GM23338 (cell line): Measurements from ENCODE around the gene TFF2. TPM values are rescaled to one million over a fixed set of nuclear protein-coding genes. Genes with fewer than 3 reads are reported as not detected.

Experiments
- ATAC-seq: fragments of 200-7000 bp; cut with Tn5 transposase; 3 replicates; pipeline ENCODE4 v1.9.1; 2020
- DNase-seq: peaks from one replicate; pipeline ENCODE4 v3.0.0-alpha.2; 2015; ENCODE audit warnings: low spot score
- H2AFZ ChIP-seq: fragments of 200-600 bp; sonication (generic); 2 replicates; pipeline ENCODE4 v1.8.0; 2016; ENCODE audit warnings: antibody characterized with exemption, mild to moderate bottlenecking, moderate library complexity
- H3F3A ChIP-seq: fragments of 200-600 bp; sonication (generic); replicated peaks from 2 replicates; pipeline ENCODE4 v1.8.0; 2017; ENCODE audit warnings: antibody characterized with exemption, mixed run types, low read depth
- H3K27ac ChIP-seq: fragments of 200-600 bp; sonication (generic); 2 replicates; pipeline ENCODE4 v1.6.1; 2016; ENCODE audit warnings: low read depth
- H3K27me3 ChIP-seq: fragments of 200-600 bp; sonication (generic); 2 replicates; pipeline ENCODE4 v1.8.0; 2016; ENCODE audit warnings: mild to moderate bottlenecking, mixed run types, moderate library complexity; ENCODE audit not compliant: insufficient read depth
- H3K36me3 ChIP-seq: fragments of 200-600 bp; sonication (generic); 2 replicates; pipeline ENCODE4 v1.8.0; 2016; ENCODE audit warnings: mild to moderate bottlenecking; ENCODE audit not compliant: insufficient read depth
- H3K4me1 ChIP-seq: fragments of 200-600 bp; sonication (generic); 2 replicates; pipeline ENCODE4 v1.8.0; 2016; ENCODE audit warnings: mild to moderate bottlenecking, moderate library complexity; ENCODE audit not compliant: insufficient read depth
- H3K4me2 ChIP-seq: fragments of 200-600 bp; sonication (generic); 2 replicates; pipeline ENCODE4 v1.7.1; 2017; ENCODE audit warnings: mixed run types
- H3K4me3 ChIP-seq: fragments of 200-600 bp; sonication (generic); 2 replicates; pipeline ENCODE4 v1.6.1; 2016; ENCODE audit warnings: mixed run types
- H3K79me2 ChIP-seq: fragments of 200-600 bp; sonication (generic); replicated peaks from 2 replicates; pipeline ENCODE4 v1.8.0; 2017; ENCODE audit warnings: mild to moderate bottlenecking; ENCODE audit not compliant: insufficient read depth
- H3K9me2 ChIP-seq: fragments of 200-600 bp; sonication (generic); 2 replicates; pipeline ENCODE4 v1.8.0; 2017; ENCODE audit not compliant: insufficient read depth
- H4K20me1 ChIP-seq: fragments of 200-600 bp; sonication (generic); replicated peaks from 2 replicates; pipeline ENCODE4 v1.8.0; 2017; ENCODE audit warnings: mild to moderate bottlenecking; ENCODE audit not compliant: insufficient read depth
- H3K27ac Mint-ChIP-seq: 2 replicates; pipeline ENCODE4 v1.8.0; 2020; ENCODE audit warnings: inconsistent platforms, mild to moderate bottlenecking, moderate library complexity, mixed read lengths
- H3K27me3 Mint-ChIP-seq: 3 replicates; pipeline ENCODE4 v1.8.0; 2022; ENCODE audit warnings: low read depth, mild to moderate bottlenecking, moderate library complexity, mixed read lengths, inconsistent platforms; ENCODE audit not compliant: insufficient read depth, poor library complexity
- H3K36me3 Mint-ChIP-seq: 3 replicates; pipeline ENCODE4 v1.8.0; 2021; ENCODE audit warnings: low read depth, mild to moderate bottlenecking, inconsistent platforms, moderate library complexity, mixed read lengths
- H3K4me1 Mint-ChIP-seq: 3 replicates; pipeline ENCODE4 v1.8.0; 2020; ENCODE audit warnings: mild to moderate bottlenecking, inconsistent platforms, mixed read lengths
- H3K4me3 Mint-ChIP-seq: 3 replicates; pipeline ENCODE4 v1.8.0; 2021; ENCODE audit warnings: moderate library complexity, mild to moderate bottlenecking, inconsistent platforms, mixed read lengths
- H3K9me3 Mint-ChIP-seq: 3 replicates; pipeline ENCODE4 v1.8.0; 2020; ENCODE audit warnings: moderate library complexity, mild to moderate bottlenecking, inconsistent platforms, mixed read lengths
- CREB1 ChIP-seq: fragments of 250-450 bp; sonication (Bioruptor Pico); IDR thresholded peaks from 2 replicates; pipeline ENCODE4 v1.5.0; 2020; ENCODE audit warnings: low read depth, mild to moderate bottlenecking, moderate library complexity
- EZH2 ChIP-seq: fragments of 200-600 bp; sonication (generic); IDR thresholded peaks from one replicate; pipeline ENCODE4 v1.8.0; 2017; ENCODE audit warnings: antibody characterized with exemption, mild to moderate bottlenecking, low read depth; ENCODE audit not compliant: unreplicated experiment
- JUNB ChIP-seq: IDR thresholded peaks from one replicate; pipeline ENCODE4 v1.6.1; 2016; ENCODE audit warnings: antibody characterized with exemption; ENCODE audit not compliant: unreplicated experiment
- NANOG ChIP-seq: IDR thresholded peaks from 2 replicates; pipeline ENCODE4 v1.6.1; 2016; ENCODE audit warnings: antibody characterized with exemption, borderline replicate concordance
- polyA plus RNA-seq: library from polyadenylated mRNA; unstranded; fragments of >200 nt; fragmentation: Nextera tagmentation; extraction: Ambion mirVana; gene quantifications from 2 replicates; pipeline ENCODE4 v1.2.1, GENCODE V29; 2016
- total RNA-seq: library from RNA; depleted of rRNA; stranded (reverse); fragments of >200 nt; shearing (Covaris generic); gene quantifications from 2 replicates; pipeline ENCODE4 v1.2.3, GENCODE V29; 2014
- TF ChIP-seq, protein P1 (sequence below): fragments of 250-450 bp; sonication (Bioruptor Pico); IDR thresholded peaks from 2 replicates; pipeline ENCODE4 v1.5.0; 2020; ENCODE audit warnings: mild to moderate bottlenecking, moderate library complexity
- TF ChIP-seq, protein P2 (sequence below), 2 experiments: fragments of 200-600 bp in 1 of 2; sonication (generic) in 1 of 2; conservative IDR thresholded peaks; 2 replicates each; pipeline versions ENCODE4 v1.5.1 to v1.6.1; 2016 to 2017; ENCODE audit warnings: antibody characterized with exemption in 2 of 2, low read depth in 2 of 2, mild to moderate bottlenecking in 2 of 2, moderate library complexity in 1 of 2
- TF ChIP-seq, protein P3 (sequence below): IDR thresholded peaks from 2 replicates; pipeline ENCODE4 v1.6.1; 2016; ENCODE audit warnings: antibody characterized with exemption

Gene TFF2
- total and polyA plus RNA-seq, 2 experiments from 2014 or later = not detected

DNA sequence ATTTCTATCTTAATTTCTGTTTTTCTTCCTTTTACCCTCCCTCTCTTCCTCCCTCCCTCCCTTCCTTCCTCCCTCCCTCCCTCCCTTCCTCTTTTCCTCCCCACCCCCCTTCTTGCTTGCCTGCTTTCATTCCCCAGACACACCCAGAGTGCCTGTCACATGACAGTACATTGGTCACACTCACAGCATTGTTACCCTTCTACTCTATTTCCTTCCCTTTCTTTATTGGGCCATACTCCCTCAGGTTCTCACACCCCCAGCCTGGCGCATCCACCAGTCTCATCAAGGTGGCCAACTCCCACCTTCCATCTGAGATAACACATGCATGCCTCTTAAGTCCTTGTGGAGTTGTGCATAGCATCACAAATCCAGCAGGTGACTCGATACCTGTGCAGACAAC lies 34.2 kb upstream of the TFF2 start (continued):
- TF ChIP-seq, protein P1, sequence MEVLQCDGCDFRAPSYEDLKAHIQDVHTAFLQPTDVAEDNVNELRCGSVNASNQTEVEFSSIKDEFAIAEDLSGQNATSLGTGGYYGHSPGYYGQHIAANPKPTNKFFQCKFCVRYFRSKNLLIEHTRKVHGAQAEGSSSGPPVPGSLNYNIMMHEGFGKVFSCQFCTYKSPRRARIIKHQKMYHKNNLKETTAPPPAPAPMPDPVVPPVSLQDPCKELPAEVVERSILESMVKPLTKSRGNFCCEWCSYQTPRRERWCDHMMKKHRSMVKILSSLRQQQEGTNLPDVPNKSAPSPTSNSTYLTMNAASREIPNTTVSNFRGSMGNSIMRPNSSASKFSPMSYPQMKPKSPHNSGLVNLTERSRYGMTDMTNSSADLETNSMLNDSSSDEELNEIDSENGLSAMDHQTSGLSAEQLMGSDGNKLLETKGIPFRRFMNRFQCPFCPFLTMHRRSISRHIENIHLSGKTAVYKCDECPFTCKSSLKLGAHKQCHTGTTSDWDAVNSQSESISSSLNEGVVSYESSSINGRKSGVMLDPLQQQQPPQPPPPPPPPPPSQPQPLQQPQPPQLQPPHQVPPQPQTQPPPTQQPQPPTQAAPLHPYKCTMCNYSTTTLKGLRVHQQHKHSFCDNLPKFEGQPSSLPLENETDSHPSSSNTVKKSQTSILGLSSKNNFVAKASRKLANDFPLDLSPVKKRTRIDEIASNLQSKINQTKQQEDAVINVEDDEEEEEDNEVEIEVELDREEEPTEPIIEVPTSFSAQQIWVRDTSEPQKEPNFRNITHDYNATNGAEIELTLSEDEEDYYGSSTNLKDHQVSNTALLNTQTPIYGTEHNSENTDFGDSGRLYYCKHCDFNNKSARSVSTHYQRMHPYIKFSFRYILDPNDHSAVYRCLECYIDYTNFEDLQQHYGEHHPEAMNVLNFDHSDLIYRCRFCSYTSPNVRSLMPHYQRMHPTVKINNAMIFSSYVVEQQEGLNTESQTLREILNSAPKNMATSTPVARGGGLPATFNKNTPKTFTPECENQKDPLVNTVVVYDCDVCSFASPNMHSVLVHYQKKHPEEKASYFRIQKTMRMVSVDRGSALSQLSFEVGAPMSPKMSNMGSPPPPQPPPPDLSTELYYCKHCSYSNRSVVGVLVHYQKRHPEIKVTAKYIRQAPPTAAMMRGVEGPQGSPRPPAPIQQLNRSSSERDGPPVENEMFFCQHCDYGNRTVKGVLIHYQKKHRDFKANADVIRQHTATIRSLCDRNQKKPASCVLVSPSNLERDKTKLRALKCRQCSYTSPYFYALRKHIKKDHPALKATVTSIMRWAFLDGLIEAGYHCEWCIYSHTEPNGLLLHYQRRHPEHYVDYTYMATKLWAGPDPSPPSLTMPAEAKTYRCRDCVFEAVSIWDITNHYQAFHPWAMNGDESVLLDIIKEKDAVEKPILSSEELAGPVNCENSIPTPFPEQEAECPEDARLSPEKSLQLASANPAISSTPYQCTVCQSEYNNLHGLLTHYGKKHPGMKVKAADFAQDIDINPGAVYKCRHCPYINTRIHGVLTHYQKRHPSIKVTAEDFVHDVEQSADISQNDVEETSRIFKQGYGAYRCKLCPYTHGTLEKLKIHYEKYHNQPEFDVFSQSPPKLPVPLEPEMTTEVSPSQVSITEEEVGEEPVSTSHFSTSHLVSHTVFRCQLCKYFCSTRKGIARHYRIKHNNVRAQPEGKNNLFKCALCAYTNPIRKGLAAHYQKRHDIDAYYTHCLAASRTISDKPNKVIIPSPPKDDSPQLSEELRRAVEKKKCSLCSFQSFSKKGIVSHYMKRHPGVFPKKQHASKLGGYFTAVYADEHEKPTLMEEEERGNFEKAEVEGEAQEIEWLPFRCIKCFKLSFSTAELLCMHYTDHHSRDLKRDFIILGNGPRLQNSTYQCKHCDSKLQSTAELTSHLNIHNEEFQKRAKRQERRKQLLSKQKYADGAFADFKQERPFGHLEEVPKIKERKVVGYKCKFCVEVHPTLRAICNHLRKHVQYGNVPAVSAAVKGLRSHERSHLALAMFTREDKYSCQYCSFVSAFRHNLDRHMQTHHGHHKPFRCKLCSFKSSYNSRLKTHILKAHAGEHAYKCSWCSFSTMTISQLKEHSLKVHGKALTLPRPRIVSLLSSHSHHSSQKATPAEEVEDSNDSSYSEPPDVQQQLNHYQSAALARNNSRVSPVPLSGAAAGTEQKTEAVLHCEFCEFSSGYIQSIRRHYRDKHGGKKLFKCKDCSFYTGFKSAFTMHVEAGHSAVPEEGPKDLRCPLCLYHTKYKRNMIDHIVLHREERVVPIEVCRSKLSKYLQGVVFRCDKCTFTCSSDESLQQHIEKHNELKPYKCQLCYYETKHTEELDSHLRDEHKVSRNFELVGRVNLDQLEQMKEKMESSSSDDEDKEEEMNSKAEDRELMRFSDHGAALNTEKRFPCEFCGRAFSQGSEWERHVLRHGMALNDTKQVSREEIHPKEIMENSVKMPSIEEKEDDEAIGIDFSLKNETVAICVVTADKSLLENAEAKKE (CRISPR knock-in tag) = no peak

DNA sequence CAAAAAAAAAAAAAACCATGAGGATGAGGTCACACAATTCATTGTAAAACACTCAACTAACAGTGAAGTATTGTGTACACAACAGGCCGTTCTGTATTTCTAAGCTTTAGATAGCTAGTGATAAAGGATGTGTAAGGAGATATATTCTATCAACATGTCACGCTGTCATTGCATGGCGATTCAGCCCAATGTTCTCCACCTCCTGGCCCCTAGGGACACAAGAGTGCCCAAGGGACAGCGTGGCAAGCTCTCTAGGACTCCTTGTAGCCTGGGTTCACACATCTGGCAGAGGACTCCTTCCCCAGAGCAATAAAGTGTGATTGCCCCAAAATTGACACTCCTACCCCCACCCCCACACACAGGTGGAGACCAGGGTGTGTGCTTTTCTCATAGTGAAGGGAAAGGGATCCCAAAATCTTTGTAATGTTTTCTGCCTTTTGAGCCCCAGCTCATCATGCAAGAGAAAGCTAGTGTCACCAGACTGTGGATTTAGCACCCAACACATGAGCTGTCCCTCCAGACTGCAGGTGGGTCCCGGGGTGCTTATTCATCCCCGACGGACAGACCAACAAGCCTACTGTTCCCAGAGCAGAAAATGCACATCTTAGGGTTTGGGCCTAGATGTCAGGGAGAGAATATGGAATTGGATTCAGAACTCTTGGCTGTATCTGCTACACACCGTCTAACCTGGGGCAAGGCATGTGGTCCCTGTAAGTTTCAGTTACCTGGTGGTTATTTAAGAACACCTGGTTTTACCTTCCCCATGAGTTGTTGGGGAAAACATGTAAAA lies 33.6 kb upstream of the TFF2 start:
- Histone ChIP-seq H3K79me2 (no peaks in the 10 kb centered on the region), H2AFZ (no peak overlapping the region), H3K27me3 (no peaks in the 10 kb centered on the region), H3F3A (peaks cover 5% of the 10 kb centered on the region; the same call in 1 of the 2 replicates), H3K4me2 (no peak overlapping the region), H3K4me1 (peaks cover 4% of the 10 kb centered on the region), H3K36me3 (no peaks in the 10 kb centered on the region), H4K20me1 (no peaks in the 10 kb centered on the region), H3K4me3 (no peak overlapping the region), H3K27ac (no peak overlapping the region), H3K9me2 (no peaks in the 10 kb centered on the region)
- H3K4me1 Mint-ChIP-seq = peaks cover 26% of the 10 kb centered on the region
- TF ChIP-seq NANOG (no peak), CREB1 (CRISPR knock-in tag) (no peak), EZH2 (no peak), JUNB (no peak)
- TF ChIP-seq, protein P2, sequence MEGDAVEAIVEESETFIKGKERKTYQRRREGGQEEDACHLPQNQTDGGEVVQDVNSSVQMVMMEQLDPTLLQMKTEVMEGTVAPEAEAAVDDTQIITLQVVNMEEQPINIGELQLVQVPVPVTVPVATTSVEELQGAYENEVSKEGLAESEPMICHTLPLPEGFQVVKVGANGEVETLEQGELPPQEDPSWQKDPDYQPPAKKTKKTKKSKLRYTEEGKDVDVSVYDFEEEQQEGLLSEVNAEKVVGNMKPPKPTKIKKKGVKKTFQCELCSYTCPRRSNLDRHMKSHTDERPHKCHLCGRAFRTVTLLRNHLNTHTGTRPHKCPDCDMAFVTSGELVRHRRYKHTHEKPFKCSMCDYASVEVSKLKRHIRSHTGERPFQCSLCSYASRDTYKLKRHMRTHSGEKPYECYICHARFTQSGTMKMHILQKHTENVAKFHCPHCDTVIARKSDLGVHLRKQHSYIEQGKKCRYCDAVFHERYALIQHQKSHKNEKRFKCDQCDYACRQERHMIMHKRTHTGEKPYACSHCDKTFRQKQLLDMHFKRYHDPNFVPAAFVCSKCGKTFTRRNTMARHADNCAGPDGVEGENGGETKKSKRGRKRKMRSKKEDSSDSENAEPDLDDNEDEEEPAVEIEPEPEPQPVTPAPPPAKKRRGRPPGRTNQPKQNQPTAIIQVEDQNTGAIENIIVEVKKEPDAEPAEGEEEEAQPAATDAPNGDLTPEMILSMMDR (conservative IDR thresholded peaks at IDR 0.05; ENCODE audit: low read depth in 2 of 2) = no peak
- TF ChIP-seq, protein P3, sequence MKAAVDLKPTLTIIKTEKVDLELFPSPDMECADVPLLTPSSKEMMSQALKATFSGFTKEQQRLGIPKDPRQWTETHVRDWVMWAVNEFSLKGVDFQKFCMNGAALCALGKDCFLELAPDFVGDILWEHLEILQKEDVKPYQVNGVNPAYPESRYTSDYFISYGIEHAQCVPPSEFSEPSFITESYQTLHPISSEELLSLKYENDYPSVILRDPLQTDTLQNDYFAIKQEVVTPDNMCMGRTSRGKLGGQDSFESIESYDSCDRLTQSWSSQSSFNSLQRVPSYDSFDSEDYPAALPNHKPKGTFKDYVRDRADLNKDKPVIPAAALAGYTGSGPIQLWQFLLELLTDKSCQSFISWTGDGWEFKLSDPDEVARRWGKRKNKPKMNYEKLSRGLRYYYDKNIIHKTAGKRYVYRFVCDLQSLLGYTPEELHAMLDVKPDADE = no peak
- no peak overlapping the region; the same call in 2 of the 3 replicates for H3K4me3 Mint-ChIP-seq
- peaks cover 26% of the 10 kb centered on the region for H3K9me3 Mint-ChIP-seq
- H3K27ac Mint-ChIP-seq = no peak overlapping the region
- peaks cover 11% of the 10 kb centered on the region for H3K36me3 Mint-ChIP-seq
- DNase-seq (no peak), ATAC-seq (no peak)
- peaks cover 5% of the 10 kb centered on the region for H3K27me3 Mint-ChIP-seq
